Measurements from ENCODE around the gene DNER.
"Not testable (repeated sequence)": the region's sequence is repeated elsewhere in the genome, so short reads cannot be mapped to it uniquely, and the experiment has no call there.

The DNER gene

GRCh38 chr2:229376866-229377265, 337.5 kb downstream of the DNER start:
- no peak overlapping the region for H3K4me3 ChIP-seq (ENCODE audit: insufficient read depth, low read depth, low read length, poor library complexity, severe bottlenecking)
- H3K27me3 ChIP-seq (replicated peaks; ENCODE audit: control insufficient read depth, insufficient read depth, low read length, poor library complexity, severe bottlenecking) = no peaks in the 10 kb centered on the region
- no peak overlapping the region for H3K27ac ChIP-seq (ENCODE audit: insufficient read depth, low read length, poor library complexity, severe bottlenecking)
- H3K36me3 ChIP-seq (ENCODE audit: control insufficient read depth, insufficient read depth, low read length) = no peaks in the 10 kb centered on the region
- no peaks in the 10 kb centered on the region for H3K4me1 ChIP-seq (ENCODE audit: control insufficient read depth, insufficient read depth, low read length, poor library complexity, severe bottlenecking)
- H3K9me3 ChIP-seq (ENCODE audit: control insufficient read depth, low read length) = no peaks in the 10 kb centered on the region
- DNase-seq = no peak

GRCh38 chr2:229375251-229375650, 339.1 kb downstream of the DNER start:
- Histone ChIP-seq H3K36me3 (ENCODE audit: control insufficient read depth, insufficient read depth, low read length) (no peaks in the 10 kb centered on the region), H3K27ac (ENCODE audit: insufficient read depth, low read length, poor library complexity, severe bottlenecking) (no peak overlapping the region), H3K4me1 (ENCODE audit: control insufficient read depth, insufficient read depth, low read length, poor library complexity, severe bottlenecking) (no peaks in the 10 kb centered on the region), H3K9me3 (ENCODE audit: control insufficient read depth, low read length) (no peaks in the 10 kb centered on the region), H3K27me3 (replicated peaks; ENCODE audit: control insufficient read depth, insufficient read depth, low read length, poor library complexity, severe bottlenecking) (no peaks in the 10 kb centered on the region), H3K4me3 (ENCODE audit: insufficient read depth, low read depth, low read length, poor library complexity, severe bottlenecking) (no peak overlapping the region)
- no peak for DNase-seq

GRCh38 chr2:229373311-229373710, 341.0 kb downstream of the DNER start:
- H3K27ac ChIP-seq (ENCODE audit: insufficient read depth, low read length, poor library complexity, severe bottlenecking); DNase-seq; H3K4me1 ChIP-seq (ENCODE audit: control insufficient read depth, insufficient read depth, low read length, poor library complexity, severe bottlenecking); H3K9me3 ChIP-seq (ENCODE audit: control insufficient read depth, low read length); H3K27me3 ChIP-seq (replicated peaks; ENCODE audit: control insufficient read depth, insufficient read depth, low read length, poor library complexity, severe bottlenecking); H3K4me3 ChIP-seq (ENCODE audit: insufficient read depth, low read depth, low read length, poor library complexity, severe bottlenecking); H3K36me3 ChIP-seq (ENCODE audit: control insufficient read depth, insufficient read depth, low read length): not testable (repeated sequence)

GRCh38 chr2:229372207-229372606, 342.1 kb downstream of the DNER start:
- no peak for DNase-seq
- Histone ChIP-seq H3K4me1 (ENCODE audit: control insufficient read depth, insufficient read depth, low read length, poor library complexity, severe bottlenecking) (no peaks in the 10 kb centered on the region), H3K27ac (ENCODE audit: insufficient read depth, low read length, poor library complexity, severe bottlenecking) (no peak overlapping the region), H3K27me3 (replicated peaks; ENCODE audit: control insufficient read depth, insufficient read depth, low read length, poor library complexity, severe bottlenecking) (no peaks in the 10 kb centered on the region), H3K4me3 (ENCODE audit: insufficient read depth, low read depth, low read length, poor library complexity, severe bottlenecking) (no peak overlapping the region), H3K9me3 (ENCODE audit: control insufficient read depth, low read length) (no peaks in the 10 kb centered on the region), H3K36me3 (ENCODE audit: control insufficient read depth, insufficient read depth, low read length) (no peaks in the 10 kb centered on the region)

- Histone ChIP-seq H3K27ac (ENCODE audit: insufficient read depth, low read length, poor library complexity, severe bottlenecking) (no peak overlapping the region), H3K36me3 (ENCODE audit: control insufficient read depth, insufficient read depth, low read length) (no peaks in the 10 kb centered on the region)
Measured at GRCh38 chr2:229371086-229371485, 343.3 kb downstream of the DNER start.

GRCh38 chr2:229370509-229370908, 343.8 kb downstream of the DNER start:
- Histone ChIP-seq H3K27ac (ENCODE audit: insufficient read depth, low read length, poor library complexity, severe bottlenecking) (no peak overlapping the region), H3K4me3 (ENCODE audit: insufficient read depth, low read depth, low read length, poor library complexity, severe bottlenecking) (no peak overlapping the region), H3K9me3 (ENCODE audit: control insufficient read depth, low read length) (no peaks in the 10 kb centered on the region), H3K27me3 (replicated peaks; ENCODE audit: control insufficient read depth, insufficient read depth, low read length, poor library complexity, severe bottlenecking) (no peaks in the 10 kb centered on the region), H3K4me1 (ENCODE audit: control insufficient read depth, insufficient read depth, low read length, poor library complexity, severe bottlenecking) (no peaks in the 10 kb centered on the region), H3K36me3 (ENCODE audit: control insufficient read depth, insufficient read depth, low read length) (no peaks in the 10 kb centered on the region)
- no peak for DNase-seq

More at GRCh38 chr2:229371086-229371485, 343.3 kb downstream of the DNER start:
- Histone ChIP-seq H3K9me3 (ENCODE audit: control insufficient read depth, low read length) (no peaks in the 10 kb centered on the region), H3K27me3 (replicated peaks; ENCODE audit: control insufficient read depth, insufficient read depth, low read length, poor library complexity, severe bottlenecking) (no peaks in the 10 kb centered on the region), H3K4me1 (ENCODE audit: control insufficient read depth, insufficient read depth, low read length, poor library complexity, severe bottlenecking) (no peaks in the 10 kb centered on the region), H3K4me3 (ENCODE audit: insufficient read depth, low read depth, low read length, poor library complexity, severe bottlenecking) (no peak overlapping the region)
- no peak for DNase-seq

- Histone ChIP-seq H3K9me3 (ENCODE audit: control insufficient read depth, low read length) (no peaks in the 10 kb centered on the region), H3K27ac (ENCODE audit: insufficient read depth, low read length, poor library complexity, severe bottlenecking) (no peak overlapping the region), H3K36me3 (ENCODE audit: control insufficient read depth, insufficient read depth, low read length) (no peaks in the 10 kb centered on the region), H3K27me3 (replicated peaks; ENCODE audit: control insufficient read depth, insufficient read depth, low read length, poor library complexity, severe bottlenecking) (no peaks in the 10 kb centered on the region), H3K4me3 (ENCODE audit: insufficient read depth, low read depth, low read length, poor library complexity, severe bottlenecking) (no peak overlapping the region), H3K4me1 (ENCODE audit: control insufficient read depth, insufficient read depth, low read length, poor library complexity, severe bottlenecking) (no peaks in the 10 kb centered on the region)
- DNase-seq = no peak
Measured at GRCh38 chr2:229363185-229363814, 351.1 kb downstream of the DNER start.

- Histone ChIP-seq H3K27ac (ENCODE audit: insufficient read depth, low read length, poor library complexity, severe bottlenecking) (no peak overlapping the region), H3K27me3 (replicated peaks; ENCODE audit: control insufficient read depth, insufficient read depth, low read length, poor library complexity, severe bottlenecking) (no peaks in the 10 kb centered on the region), H3K4me1 (ENCODE audit: control insufficient read depth, insufficient read depth, low read length, poor library complexity, severe bottlenecking) (no peaks in the 10 kb centered on the region), H3K4me3 (ENCODE audit: insufficient read depth, low read depth, low read length, poor library complexity, severe bottlenecking) (no peak overlapping the region), H3K36me3 (ENCODE audit: control insufficient read depth, insufficient read depth, low read length) (no peaks in the 10 kb centered on the region), H3K9me3 (ENCODE audit: control insufficient read depth, low read length) (no peaks in the 10 kb centered on the region)
- DNase-seq = no peak
Measured at GRCh38 chr2:229350883-229351282, 363.5 kb downstream of the DNER start.

- Histone ChIP-seq H3K4me3 (ENCODE audit: insufficient read depth, low read depth, low read length, poor library complexity, severe bottlenecking) (no peak overlapping the region), H3K36me3 (ENCODE audit: control insufficient read depth, insufficient read depth, low read length) (no peaks in the 10 kb centered on the region), H3K4me1 (ENCODE audit: control insufficient read depth, insufficient read depth, low read length, poor library complexity, severe bottlenecking) (no peaks in the 10 kb centered on the region), H3K27me3 (replicated peaks; ENCODE audit: control insufficient read depth, insufficient read depth, low read length, poor library complexity, severe bottlenecking) (no peaks in the 10 kb centered on the region), H3K27ac (ENCODE audit: insufficient read depth, low read length, poor library complexity, severe bottlenecking) (no peak overlapping the region), H3K9me3 (ENCODE audit: control insufficient read depth, low read length) (no peaks in the 10 kb centered on the region)
- no peak for DNase-seq
Measured at GRCh38 chr2:229350117-229350805, 364.1 kb downstream of the DNER start.

- DNase-seq = no peak
- no peak overlapping the region for H3K4me3 ChIP-seq (ENCODE audit: insufficient read depth, low read depth, low read length, poor library complexity, severe bottlenecking)
- H3K4me1 ChIP-seq (ENCODE audit: control insufficient read depth, insufficient read depth, low read length, poor library complexity, severe bottlenecking) = no peaks in the 10 kb centered on the region
- H3K36me3 ChIP-seq (ENCODE audit: control insufficient read depth, insufficient read depth, low read length) = no peaks in the 10 kb centered on the region
- H3K27me3 ChIP-seq (replicated peaks; ENCODE audit: control insufficient read depth, insufficient read depth, low read length, poor library complexity, severe bottlenecking) = no peaks in the 10 kb centered on the region
- no peaks in the 10 kb centered on the region for H3K9me3 ChIP-seq (ENCODE audit: control insufficient read depth, low read length)
- no peak overlapping the region for H3K27ac ChIP-seq (ENCODE audit: insufficient read depth, low read length, poor library complexity, severe bottlenecking)
Measured at GRCh38 chr2:229348128-229348527, 366.2 kb downstream of the DNER start.
